ENCODE data around the gene PLRG1.

- TF ChIP-seq, protein P1, sequence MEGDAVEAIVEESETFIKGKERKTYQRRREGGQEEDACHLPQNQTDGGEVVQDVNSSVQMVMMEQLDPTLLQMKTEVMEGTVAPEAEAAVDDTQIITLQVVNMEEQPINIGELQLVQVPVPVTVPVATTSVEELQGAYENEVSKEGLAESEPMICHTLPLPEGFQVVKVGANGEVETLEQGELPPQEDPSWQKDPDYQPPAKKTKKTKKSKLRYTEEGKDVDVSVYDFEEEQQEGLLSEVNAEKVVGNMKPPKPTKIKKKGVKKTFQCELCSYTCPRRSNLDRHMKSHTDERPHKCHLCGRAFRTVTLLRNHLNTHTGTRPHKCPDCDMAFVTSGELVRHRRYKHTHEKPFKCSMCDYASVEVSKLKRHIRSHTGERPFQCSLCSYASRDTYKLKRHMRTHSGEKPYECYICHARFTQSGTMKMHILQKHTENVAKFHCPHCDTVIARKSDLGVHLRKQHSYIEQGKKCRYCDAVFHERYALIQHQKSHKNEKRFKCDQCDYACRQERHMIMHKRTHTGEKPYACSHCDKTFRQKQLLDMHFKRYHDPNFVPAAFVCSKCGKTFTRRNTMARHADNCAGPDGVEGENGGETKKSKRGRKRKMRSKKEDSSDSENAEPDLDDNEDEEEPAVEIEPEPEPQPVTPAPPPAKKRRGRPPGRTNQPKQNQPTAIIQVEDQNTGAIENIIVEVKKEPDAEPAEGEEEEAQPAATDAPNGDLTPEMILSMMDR (IDR thresholded peaks at IDR 0.05; ENCODE audit: insufficient read depth, low read depth, low read length) = no peak
- TF ChIP-seq EZH2 (IDR thresholded peaks at IDR 0.05; ENCODE audit: insufficient read depth, low read length) = no peak
Measured at GRCh38 chr4:154542271-154542879, 7.8 kb downstream of the PLRG1 start.
